Mesothelial cell of epicardium (in vitro differentiated cells): ENCODE measurements around the gene TMIGD1. TPM values are rescaled to one million over a fixed set of nuclear protein-coding genes. Genes with fewer than 3 reads are reported as not detected.

Experiments
- DNase-seq, 2 experiments: peaks; one replicate each; pipeline ENCODE4 v3.0.0; 2021; ENCODE audit warnings: low spot score in 2 of 2; ENCODE audit not compliant: unreplicated experiment in 2 of 2
- H3K27ac Mint-ChIP-seq: 2 replicates; pipeline ENCODE4 v1.8.0; 2021; ENCODE audit warnings: mixed read lengths
- H3K27me3 Mint-ChIP-seq: 2 replicates; pipeline ENCODE4 v1.8.0; 2021; ENCODE audit warnings: low read depth, mixed read lengths
- H3K36me3 Mint-ChIP-seq: 2 replicates; pipeline ENCODE4 v1.8.0; 2021; ENCODE audit warnings: mixed read lengths
- H3K4me1 Mint-ChIP-seq: 2 replicates; pipeline ENCODE4 v1.8.0; 2021; ENCODE audit warnings: mixed read lengths
- H3K4me3 Mint-ChIP-seq: 2 replicates; pipeline ENCODE4 v1.8.0; 2021; ENCODE audit warnings: mild to moderate bottlenecking, moderate library complexity, mixed read lengths
- H3K9me3 Mint-ChIP-seq: 2 replicates; pipeline ENCODE4 v1.8.0; 2021; ENCODE audit warnings: mixed read lengths
- CTCF ChIP-seq: fragments of 200-600 bp; sonication (generic); IDR thresholded peaks from one replicate; pipeline ENCODE4 v1.5.0; 2021; ENCODE audit warnings: antibody characterized with exemption; ENCODE audit not compliant: unreplicated experiment
- total RNA-seq: library from RNA; stranded (reverse); gene quantifications from 3 replicates; pipeline ENCODE4 v1.2.1, GENCODE V29; 2021

Gene TMIGD1
- total RNA-seq, 1 donor from 2014 or later: not detected

DNA sequence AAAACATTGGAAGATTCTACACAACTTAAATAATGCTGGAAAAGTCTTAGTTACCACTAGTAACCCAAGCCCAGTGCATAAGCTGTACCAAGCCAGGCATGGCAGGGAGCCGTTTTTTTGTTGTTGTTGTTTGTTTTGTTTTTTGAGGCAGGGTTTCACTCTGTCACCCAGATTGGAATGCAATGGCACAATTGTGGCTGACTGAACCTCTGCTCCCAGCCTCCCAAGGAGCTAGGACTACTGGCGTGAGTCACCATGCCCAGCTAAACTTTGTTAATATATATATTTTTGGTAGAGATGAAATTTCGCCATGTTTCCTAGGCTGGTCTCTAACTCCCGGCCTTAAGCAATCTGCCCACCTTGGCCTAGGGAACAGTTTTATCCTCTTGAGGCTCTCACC lies 564 bp upstream of the TMIGD1 start:
- H3K4me3 Mint-ChIP-seq: no peak overlapping the region

GRCh38 chr17:30332057-30332542 lies 1.8 kb downstream of the TMIGD1 start:
- no peak for TF ChIP-seq CTCF
- H3K27me3 Mint-ChIP-seq: peaks cover 36% of the 10 kb centered on the region
- no peak overlapping the region for H3K4me3 Mint-ChIP-seq
- no peaks in the 10 kb centered on the region for H3K36me3 Mint-ChIP-seq
- no peaks in the 10 kb centered on the region for H3K9me3 Mint-ChIP-seq
- DNase-seq: no peak
- peaks cover 5% of the 10 kb centered on the region for H3K4me1 Mint-ChIP-seq
- no peak overlapping the region for H3K27ac Mint-ChIP-seq

More for the DNA sequence above, 564 bp upstream of the TMIGD1 start:
- Mint-ChIP-seq H3K27ac (no peak overlapping the region), H3K27me3 (peaks cover 32% of the 10 kb centered on the region), H3K36me3 (no peaks in the 10 kb centered on the region), H3K4me1 (peaks cover 4% of the 10 kb centered on the region), H3K9me3 (no peaks in the 10 kb centered on the region)
- no peak for DNase-seq
- no peak for TF ChIP-seq CTCF

- no peak overlapping the region for H3K27ac Mint-ChIP-seq
- TF ChIP-seq CTCF: no peak
- no peaks in the 10 kb centered on the region for H3K36me3 Mint-ChIP-seq
- no peak overlapping the region for H3K4me3 Mint-ChIP-seq
- H3K9me3 Mint-ChIP-seq: no peaks in the 10 kb centered on the region
- no peak for DNase-seq
- peaks cover 36% of the 10 kb centered on the region for H3K4me1 Mint-ChIP-seq
- peaks cover 59% of the 10 kb centered on the region for H3K27me3 Mint-ChIP-seq
Observed at GRCh38 chr17:30326809-30327208, 7.0 kb downstream of the TMIGD1 start.

DNA sequence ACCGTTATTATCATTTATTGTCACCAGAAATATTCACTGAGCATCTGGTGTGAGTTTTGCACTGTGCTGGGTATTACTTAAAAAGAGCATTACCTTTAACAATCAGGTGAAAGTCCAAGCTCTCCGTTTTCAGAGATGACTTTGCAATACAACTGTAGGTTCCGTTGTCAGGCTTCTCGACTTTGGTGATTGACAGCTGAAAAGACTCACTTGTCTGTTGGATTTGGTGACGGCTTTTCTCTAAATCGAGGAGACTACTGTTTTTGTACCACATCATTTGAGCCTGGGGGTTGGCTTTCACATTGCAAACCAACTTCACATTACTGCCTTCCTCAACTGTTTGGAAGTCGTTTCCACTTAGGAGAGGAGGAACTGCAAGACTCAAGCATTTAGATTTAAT lies 9.1 kb downstream of the TMIGD1 start:
- no peaks in the 10 kb centered on the region for H3K9me3 Mint-ChIP-seq
- H3K4me1 Mint-ChIP-seq: peaks cover 35% of the 10 kb centered on the region
- no peak for DNase-seq
- no peaks in the 10 kb centered on the region for H3K36me3 Mint-ChIP-seq
- no peak overlapping the region for H3K27ac Mint-ChIP-seq
- no peak for TF ChIP-seq CTCF
- H3K4me3 Mint-ChIP-seq: no peak overlapping the region
- H3K27me3 Mint-ChIP-seq: peaks cover 60% of the 10 kb centered on the region

GRCh38 chr17:30323895-30324319 lies 9.9 kb downstream of the TMIGD1 start:
- DNase-seq: no peak
- peaks cover 58% of the 10 kb centered on the region for H3K27me3 Mint-ChIP-seq
- H3K36me3 Mint-ChIP-seq: no peaks in the 10 kb centered on the region
- H3K9me3 Mint-ChIP-seq: no peaks in the 10 kb centered on the region
- no peak overlapping the region for H3K27ac Mint-ChIP-seq
- no peak overlapping the region for H3K4me3 Mint-ChIP-seq
- H3K4me1 Mint-ChIP-seq: peaks cover 35% of the 10 kb centered on the region
- TF ChIP-seq CTCF: no peak
